NK-92 (cell line): ENCODE measurements around the gene TOPBP1.
"Not testable (repeated sequence)": the region's sequence is repeated elsewhere in the genome, so short reads cannot be mapped to it uniquely, and the experiment has no call there.

ENCODE experiments used
- DNase-seq: peaks from one replicate; lab custom pipeline; 2025; ENCODE audit not compliant: unreplicated experiment; lab: John Stamatoyannopoulos, UW

TOPBP1 gene

GRCh38 chr3:133675631-133676335, 14.0 kb upstream of the TOPBP1 start:
- DNase-seq, result no peak

- no peak for DNase-seq
Measured at GRCh38 chr3:133674290-133674919, 12.7 kb upstream of the TOPBP1 start.

GRCh38 chr3:133673746-133674145, 12.0 kb upstream of the TOPBP1 start:
- no peak for DNase-seq

GRCh38 chr3:133672461-133672860, 10.7 kb upstream of the TOPBP1 start:
- no peak for DNase-seq

GRCh38 chr3:133670525-133670995, 8.8 kb upstream of the TOPBP1 start:
- no peak for DNase-seq

GRCh38 chr3:133669949-133670524, 8.3 kb upstream of the TOPBP1 start:
- no peak for DNase-seq

GRCh38 chr3:133667118-133667517, 5.4 kb upstream of the TOPBP1 start:
- DNase-seq, result no peak

GRCh38 chr3:133665188-133665587, 3.4 kb upstream of the TOPBP1 start:
- not testable (repeated sequence) for DNase-seq

- DNase-seq, result no peak
Measured at GRCh38 chr3:133663569-133664313, 2.0 kb upstream of the TOPBP1 start.

GRCh38 chr3:133662278-133662651, 524 bp upstream of the TOPBP1 start:
- no peak for DNase-seq

GRCh38 chr3:133659806-133660205, 1.9 kb downstream of the TOPBP1 start:
- DNase-seq, result no peak

- no peak for DNase-seq
Measured at GRCh38 chr3:133655731-133656515, 5.8 kb downstream of the TOPBP1 start.

- no peak for DNase-seq
Measured at GRCh38 chr3:133649486-133650068, 12.2 kb downstream of the TOPBP1 start.

GRCh38 chr3:133644768-133645167, 17.0 kb downstream of the TOPBP1 start:
- DNase-seq, result no peak

- no peak for DNase-seq
Measured at GRCh38 chr3:133643611-133644010, 18.1 kb downstream of the TOPBP1 start.

- no peak for DNase-seq
Measured at GRCh38 chr3:133641254-133641653, 20.5 kb downstream of the TOPBP1 start.

GRCh38 chr3:133633439-133633838, 28.3 kb downstream of the TOPBP1 start:
- no peak for DNase-seq

GRCh38 chr3:133629146-133629545, 32.6 kb downstream of the TOPBP1 start:
- DNase-seq, result no peak

- no peak for DNase-seq
Measured at GRCh38 chr3:133627789-133628188, 34.0 kb downstream of the TOPBP1 start.

- no peak for DNase-seq
Measured at GRCh38 chr3:133620066-133620784, 41.5 kb downstream of the TOPBP1 start.
